Activated naive CD8-positive, alpha-beta T cell (primary cell): ENCODE data around the gene TMEM121B.

Source experiments
- H3K27ac Mint-ChIP-seq: one replicate; pipeline ENCODE4 v1.8.0; 2021; ENCODE audit warnings: mixed read lengths
- H3K27me3 Mint-ChIP-seq: one replicate; pipeline ENCODE4 v1.8.0; 2021; ENCODE audit warnings: mixed read lengths
- H3K36me3 Mint-ChIP-seq: one replicate; pipeline ENCODE4 v1.8.0; 2021; ENCODE audit warnings: mixed read lengths
- H3K4me1 Mint-ChIP-seq: one replicate; pipeline ENCODE4 v1.8.0; 2021; ENCODE audit warnings: low read depth, mixed read lengths
- H3K4me3 Mint-ChIP-seq: one replicate; pipeline ENCODE4 v1.8.0; 2021; ENCODE audit warnings: mild to moderate bottlenecking, mixed read lengths
- H3K9me3 Mint-ChIP-seq: one replicate; pipeline ENCODE4 v1.8.0; 2021; ENCODE audit warnings: low read depth, mixed read lengths

TMEM121B gene

GRCh38 chr22:17145021-17145680 is 24.0 kb upstream of the TMEM121B start:
- H3K4me3 Mint-ChIP-seq = no peak overlapping the region
- H3K27ac Mint-ChIP-seq = no peak overlapping the region
- H3K9me3 Mint-ChIP-seq = no peaks in the 10 kb centered on the region
- no peaks in the 10 kb centered on the region for H3K27me3 Mint-ChIP-seq
- H3K36me3 Mint-ChIP-seq = peaks cover 3% of the 10 kb centered on the region
- H3K4me1 Mint-ChIP-seq = no peaks in the 10 kb centered on the region

- H3K4me3 Mint-ChIP-seq = no peak overlapping the region
- peaks cover 3% of the 10 kb centered on the region for H3K36me3 Mint-ChIP-seq
- H3K4me1 Mint-ChIP-seq = no peaks in the 10 kb centered on the region
- no peaks in the 10 kb centered on the region for H3K9me3 Mint-ChIP-seq
- H3K27ac Mint-ChIP-seq = no peak overlapping the region
- no peaks in the 10 kb centered on the region for H3K27me3 Mint-ChIP-seq
Observed at GRCh38 chr22:17143826-17144225, 22.7 kb upstream of the TMEM121B start.

- H3K27me3 Mint-ChIP-seq = no peaks in the 10 kb centered on the region
- H3K4me1 Mint-ChIP-seq = no peaks in the 10 kb centered on the region
- peaks cover 3% of the 10 kb centered on the region for H3K36me3 Mint-ChIP-seq
- H3K27ac Mint-ChIP-seq = no peak overlapping the region
- no peaks in the 10 kb centered on the region for H3K9me3 Mint-ChIP-seq
- H3K4me3 Mint-ChIP-seq = no peak overlapping the region
Observed at GRCh38 chr22:17143101-17143500, 21.9 kb upstream of the TMEM121B start.

DNA sequence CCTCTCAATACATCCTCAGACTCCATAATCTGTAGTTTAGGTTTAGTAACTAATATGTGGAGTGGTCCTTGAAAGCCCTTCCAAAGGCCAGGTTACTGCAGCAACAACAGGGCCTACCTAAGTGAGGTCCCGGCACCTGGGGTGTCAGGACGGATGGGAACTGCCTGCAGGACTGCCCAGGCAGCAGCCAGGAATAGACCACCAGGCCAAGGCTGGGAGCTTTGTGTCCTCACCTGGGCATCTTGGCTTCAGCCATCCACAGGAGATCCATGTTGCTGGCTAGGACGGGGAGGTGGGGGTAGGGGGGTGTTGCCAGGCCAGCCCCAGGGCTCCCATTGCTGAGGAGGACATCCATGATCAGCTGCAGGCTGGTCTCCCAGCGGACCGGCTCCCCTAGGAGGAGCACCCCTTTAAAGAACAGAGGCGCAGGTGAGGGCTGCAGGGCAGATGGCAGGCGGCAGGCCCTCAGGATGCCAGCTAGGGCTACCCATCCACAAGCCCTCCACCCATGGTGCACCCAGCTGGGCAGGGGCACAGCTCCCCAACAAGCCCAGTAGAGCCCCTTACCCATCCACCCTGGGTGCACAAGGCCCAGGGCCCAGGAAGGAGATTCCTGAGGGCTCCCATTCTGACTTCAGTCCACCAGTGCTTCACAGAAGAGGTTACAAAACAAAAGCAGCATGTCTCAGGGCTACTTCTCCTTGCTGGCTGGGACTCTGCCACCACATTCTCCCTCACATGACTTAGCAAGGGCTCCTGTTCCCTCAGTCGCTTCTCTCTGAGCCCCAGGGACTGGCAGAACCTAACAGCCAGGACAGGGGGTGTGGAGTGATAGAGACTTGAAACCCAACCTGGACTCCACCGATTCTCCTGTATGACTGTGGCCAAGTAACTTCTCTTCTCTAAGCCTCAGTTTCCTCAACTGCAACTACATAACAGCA is 19.9 kb upstream of the TMEM121B start:
- no peaks in the 10 kb centered on the region for H3K27me3 Mint-ChIP-seq
- no peak overlapping the region for H3K27ac Mint-ChIP-seq
- H3K4me1 Mint-ChIP-seq = no peaks in the 10 kb centered on the region
- no peaks in the 10 kb centered on the region for H3K9me3 Mint-ChIP-seq
- H3K36me3 Mint-ChIP-seq = peaks cover 2% of the 10 kb centered on the region
- H3K4me3 Mint-ChIP-seq = no peak overlapping the region

- H3K27ac Mint-ChIP-seq = peak overlapping the region; percentile 38
- H3K36me3 Mint-ChIP-seq = peaks cover 2% of the 10 kb centered on the region
- no peaks in the 10 kb centered on the region for H3K9me3 Mint-ChIP-seq
- H3K4me3 Mint-ChIP-seq = no peak overlapping the region
- no peaks in the 10 kb centered on the region for H3K4me1 Mint-ChIP-seq
- no peaks in the 10 kb centered on the region for H3K27me3 Mint-ChIP-seq
Observed at GRCh38 chr22:17140022-17140421, 18.9 kb upstream of the TMEM121B start.

GRCh38 chr22:17138513-17138912 is 17.4 kb upstream of the TMEM121B start:
- H3K36me3 Mint-ChIP-seq = peaks cover 2% of the 10 kb centered on the region
- no peaks in the 10 kb centered on the region for H3K4me1 Mint-ChIP-seq
- H3K27ac Mint-ChIP-seq = no peak overlapping the region
- no peaks in the 10 kb centered on the region for H3K9me3 Mint-ChIP-seq
- H3K4me3 Mint-ChIP-seq = no peak overlapping the region
- H3K27me3 Mint-ChIP-seq = no peaks in the 10 kb centered on the region

DNA sequence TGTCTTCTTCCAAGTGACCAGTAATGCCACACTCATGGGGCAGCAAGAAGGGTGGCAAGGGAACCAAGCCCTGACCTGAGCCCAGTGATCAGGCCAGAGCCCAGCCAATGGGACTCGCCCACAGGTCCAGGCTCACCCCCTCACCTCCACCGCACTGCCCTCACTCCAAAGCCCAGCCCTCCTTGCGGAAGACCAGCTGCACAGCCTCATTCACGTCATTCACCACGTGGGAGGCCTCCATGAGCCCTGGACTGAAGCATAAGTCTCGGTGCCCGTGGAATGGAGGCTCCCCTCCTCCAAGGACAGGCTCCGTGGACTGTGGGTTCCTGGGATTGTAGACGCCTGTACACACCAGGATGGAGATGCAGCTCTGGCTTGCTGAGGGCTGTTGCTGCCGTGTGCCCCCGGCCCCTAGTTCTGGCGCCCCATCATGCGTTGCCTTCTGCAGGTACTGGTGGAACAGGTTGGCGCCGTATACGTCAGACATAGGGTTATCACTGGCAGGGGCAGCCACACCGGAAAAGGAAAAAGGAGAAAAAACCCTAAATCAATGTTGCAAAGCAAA is 16.8 kb upstream of the TMEM121B start:
- peaks cover 2% of the 10 kb centered on the region for H3K36me3 Mint-ChIP-seq
- H3K4me1 Mint-ChIP-seq = no peaks in the 10 kb centered on the region
- no peaks in the 10 kb centered on the region for H3K9me3 Mint-ChIP-seq
- H3K27me3 Mint-ChIP-seq = no peaks in the 10 kb centered on the region
- no peak overlapping the region for H3K4me3 Mint-ChIP-seq
- H3K27ac Mint-ChIP-seq = no peak overlapping the region

- no peaks in the 10 kb centered on the region for H3K9me3 Mint-ChIP-seq
- H3K27ac Mint-ChIP-seq = no peak overlapping the region
- no peak overlapping the region for H3K4me3 Mint-ChIP-seq
- no peaks in the 10 kb centered on the region for H3K27me3 Mint-ChIP-seq
- H3K36me3 Mint-ChIP-seq = peaks cover 2% of the 10 kb centered on the region
- no peaks in the 10 kb centered on the region for H3K4me1 Mint-ChIP-seq
Observed at GRCh38 chr22:17137170-17137569, 16.0 kb upstream of the TMEM121B start.

DNA sequence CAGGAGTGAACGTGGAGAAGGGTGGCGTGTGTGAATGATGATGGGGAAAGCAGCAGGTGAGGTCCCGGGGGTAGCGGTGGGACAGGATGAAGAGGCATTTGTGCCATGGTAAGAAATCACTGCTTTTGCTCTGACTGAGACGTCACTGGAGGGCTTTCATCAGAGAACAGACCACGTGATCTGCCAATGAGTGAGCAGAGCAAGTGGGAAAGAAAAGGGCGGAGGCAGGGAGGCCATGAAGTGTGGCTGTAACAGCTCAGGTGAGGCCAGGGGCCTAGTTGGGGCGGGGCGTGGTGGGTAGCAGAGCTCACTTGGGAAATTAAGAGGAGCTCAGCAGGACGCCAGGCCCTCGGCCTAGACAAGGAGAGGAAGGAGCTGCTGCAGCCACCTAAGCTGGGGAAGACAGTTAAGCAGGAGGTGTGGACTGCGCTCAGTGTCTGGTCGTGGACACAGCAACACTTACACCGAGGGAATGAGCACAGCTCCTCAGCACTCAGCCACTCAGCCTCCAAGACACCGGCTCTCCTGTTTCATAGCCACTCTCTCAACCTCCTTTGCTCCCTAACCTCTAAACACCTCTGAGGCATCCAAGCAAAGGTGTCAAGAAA is 14.1 kb upstream of the TMEM121B start:
- Mint-ChIP-seq H3K27me3 (no peaks in the 10 kb centered on the region), H3K4me1 (no peaks in the 10 kb centered on the region), H3K36me3 (peaks cover 2% of the 10 kb centered on the region), H3K4me3 (no peak overlapping the region), H3K9me3 (no peaks in the 10 kb centered on the region), H3K27ac (no peak overlapping the region)

DNA sequence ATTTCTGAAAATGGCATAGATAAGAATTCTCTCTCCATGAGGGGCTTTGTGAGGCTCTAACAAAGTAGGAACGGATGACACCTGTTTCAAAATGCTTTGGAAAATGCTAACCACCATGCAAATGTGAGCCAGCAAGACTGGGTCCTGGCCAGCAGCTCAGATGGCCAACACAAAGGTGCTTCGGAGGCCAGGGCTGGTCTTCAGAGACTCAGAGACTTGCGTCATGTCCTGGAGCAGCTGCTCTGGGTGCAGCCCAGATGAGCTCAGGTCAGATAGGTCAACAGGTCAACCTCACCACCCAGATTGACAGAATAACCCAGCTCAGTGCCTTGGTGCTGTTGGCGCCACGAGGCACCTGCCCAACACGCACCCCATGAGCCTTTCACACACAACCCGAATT is 12.0 kb upstream of the TMEM121B start:
- H3K27me3 Mint-ChIP-seq = no peaks in the 10 kb centered on the region
- peaks cover 4% of the 10 kb centered on the region for H3K36me3 Mint-ChIP-seq
- no peak overlapping the region for H3K4me3 Mint-ChIP-seq
- no peak overlapping the region for H3K27ac Mint-ChIP-seq
- H3K4me1 Mint-ChIP-seq = no peaks in the 10 kb centered on the region
- no peaks in the 10 kb centered on the region for H3K9me3 Mint-ChIP-seq

DNA sequence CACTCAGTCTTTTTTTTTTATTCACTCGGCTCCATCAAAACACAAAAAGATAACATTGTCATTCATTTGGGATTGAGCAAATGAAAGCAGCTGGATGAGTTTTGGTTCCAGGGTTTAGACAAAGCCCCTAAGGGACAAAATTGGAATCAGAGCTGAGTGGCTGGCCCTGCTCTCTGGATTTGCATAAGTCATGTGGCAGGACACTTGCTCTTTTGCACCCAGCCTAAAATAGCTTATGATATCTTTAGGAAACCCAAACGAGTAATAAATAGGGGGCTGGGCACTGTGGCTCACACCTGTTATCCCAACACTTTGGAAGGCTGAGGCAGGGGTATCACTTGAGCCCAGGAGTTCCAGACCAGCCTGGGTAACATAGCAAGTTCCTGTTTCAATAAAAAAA is 11.0 kb upstream of the TMEM121B start:
- Mint-ChIP-seq H3K27me3 (no peaks in the 10 kb centered on the region), H3K9me3 (no peaks in the 10 kb centered on the region), H3K4me3 (no peak overlapping the region), H3K36me3 (peaks cover 4% of the 10 kb centered on the region), H3K4me1 (no peaks in the 10 kb centered on the region), H3K27ac (no peak overlapping the region)

DNA sequence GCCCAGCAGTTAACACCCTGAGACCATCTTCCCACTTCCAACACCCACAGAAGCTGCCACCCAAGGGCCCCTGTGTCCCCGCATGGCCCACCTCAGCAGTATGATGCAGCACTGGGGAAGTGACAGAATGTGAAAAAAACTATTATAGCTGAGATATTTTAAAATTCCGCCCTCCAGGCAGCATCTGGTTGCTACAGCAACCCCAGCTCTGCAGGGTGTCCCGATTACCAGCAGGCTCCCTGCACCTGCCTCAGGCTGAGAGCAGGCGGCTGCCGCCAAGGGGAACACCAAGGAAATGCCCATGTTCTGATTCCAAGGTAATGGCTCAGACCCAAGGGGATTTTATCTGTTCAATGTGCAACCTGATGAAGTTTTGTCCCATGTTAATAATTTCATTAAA is 10.5 kb upstream of the TMEM121B start:
- no peaks in the 10 kb centered on the region for H3K27me3 Mint-ChIP-seq
- H3K4me1 Mint-ChIP-seq = no peaks in the 10 kb centered on the region
- no peak overlapping the region for H3K27ac Mint-ChIP-seq
- no peaks in the 10 kb centered on the region for H3K9me3 Mint-ChIP-seq
- peaks cover 2% of the 10 kb centered on the region for H3K36me3 Mint-ChIP-seq
- H3K4me3 Mint-ChIP-seq = no peak overlapping the region

- H3K9me3 Mint-ChIP-seq = no peaks in the 10 kb centered on the region
Observed at GRCh38 chr22:17130199-17130598, 9.0 kb upstream of the TMEM121B start.

DNA sequence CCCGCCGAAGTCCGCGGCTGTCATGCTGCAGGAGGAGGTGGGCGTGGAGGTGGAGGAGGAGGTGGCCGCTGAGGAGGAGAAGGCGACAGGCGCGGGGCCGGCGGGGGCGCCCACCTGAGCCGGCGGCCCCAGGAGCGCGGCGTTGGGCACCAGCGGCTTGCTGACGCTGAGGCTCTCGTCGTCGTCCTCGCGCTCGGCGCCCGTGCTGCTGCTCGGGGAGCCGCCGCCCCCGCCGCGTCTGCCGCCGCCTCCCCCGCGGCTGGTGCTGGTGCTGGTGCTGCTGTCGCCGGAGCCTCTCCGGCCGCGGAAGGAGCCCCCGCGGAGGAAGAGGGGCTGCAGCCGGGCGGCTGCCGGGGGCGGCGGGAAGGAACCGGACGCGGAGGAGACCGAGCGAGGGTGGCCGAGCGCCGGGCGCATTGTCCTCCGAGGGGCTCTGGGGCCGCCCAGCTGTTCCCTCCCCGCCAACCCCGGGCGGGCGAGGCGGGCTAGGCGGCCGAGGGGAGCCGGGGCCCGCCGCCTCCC is 388 bp downstream of the TMEM121B start:
- Mint-ChIP-seq H3K4me3 (no peak overlapping the region), H3K4me1 (peaks cover 41% of the 10 kb centered on the region), H3K9me3 (no peaks in the 10 kb centered on the region), H3K36me3 (no peaks in the 10 kb centered on the region), H3K27ac (no peak overlapping the region), H3K27me3 (peaks cover 6% of the 10 kb centered on the region)

More at GRCh38 chr22:17130199-17130598, 9.0 kb upstream of the TMEM121B start:
- H3K36me3 Mint-ChIP-seq = peaks cover 2% of the 10 kb centered on the region
- no peaks in the 10 kb centered on the region for H3K4me1 Mint-ChIP-seq
- H3K27ac Mint-ChIP-seq = no peak overlapping the region
- no peaks in the 10 kb centered on the region for H3K27me3 Mint-ChIP-seq
- no peak overlapping the region for H3K4me3 Mint-ChIP-seq

DNA sequence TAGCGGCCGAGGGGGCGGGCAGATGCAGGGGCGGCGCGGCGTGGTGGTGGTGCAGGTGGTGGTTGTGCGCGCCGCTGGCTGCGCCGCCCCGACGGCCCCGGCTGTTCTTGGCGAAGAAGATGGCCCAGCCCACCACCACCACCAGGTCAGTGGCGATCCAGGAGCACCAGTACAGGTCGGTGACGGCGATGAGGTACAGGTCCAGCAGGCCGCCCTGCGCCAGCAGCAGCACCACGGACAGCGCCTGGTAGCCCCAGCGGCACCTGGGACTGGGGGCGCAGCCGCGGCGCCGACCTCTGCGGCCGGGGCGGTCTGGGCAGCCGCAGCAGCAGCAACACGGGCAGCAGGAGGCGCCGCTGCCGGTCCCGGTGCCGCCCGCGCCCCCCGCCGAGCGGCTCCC is 879 bp downstream of the TMEM121B start:
- no peaks in the 10 kb centered on the region for H3K9me3 Mint-ChIP-seq

More for the DNA sequence above, 879 bp downstream of the TMEM121B start:
- H3K4me3 Mint-ChIP-seq = peak overlapping the region; percentile 51
- H3K27ac Mint-ChIP-seq = no peak overlapping the region
- no peaks in the 10 kb centered on the region for H3K36me3 Mint-ChIP-seq
- peaks cover 6% of the 10 kb centered on the region for H3K27me3 Mint-ChIP-seq
- peaks cover 46% of the 10 kb centered on the region for H3K4me1 Mint-ChIP-seq
